Measurements from ENCODE around the gene TUBD1. TPM values are rescaled to one million over a fixed set of nuclear protein-coding genes. Genes with fewer than 3 reads are reported as not detected.
"Not testable (repeated sequence)": the region's sequence is repeated elsewhere in the genome, so short reads cannot be mapped to it uniquely, and the experiment has no call there.

TUBD1 gene
- total RNA-seq, 1 donor from 2014 or later = 22.2 TPM

DNA sequence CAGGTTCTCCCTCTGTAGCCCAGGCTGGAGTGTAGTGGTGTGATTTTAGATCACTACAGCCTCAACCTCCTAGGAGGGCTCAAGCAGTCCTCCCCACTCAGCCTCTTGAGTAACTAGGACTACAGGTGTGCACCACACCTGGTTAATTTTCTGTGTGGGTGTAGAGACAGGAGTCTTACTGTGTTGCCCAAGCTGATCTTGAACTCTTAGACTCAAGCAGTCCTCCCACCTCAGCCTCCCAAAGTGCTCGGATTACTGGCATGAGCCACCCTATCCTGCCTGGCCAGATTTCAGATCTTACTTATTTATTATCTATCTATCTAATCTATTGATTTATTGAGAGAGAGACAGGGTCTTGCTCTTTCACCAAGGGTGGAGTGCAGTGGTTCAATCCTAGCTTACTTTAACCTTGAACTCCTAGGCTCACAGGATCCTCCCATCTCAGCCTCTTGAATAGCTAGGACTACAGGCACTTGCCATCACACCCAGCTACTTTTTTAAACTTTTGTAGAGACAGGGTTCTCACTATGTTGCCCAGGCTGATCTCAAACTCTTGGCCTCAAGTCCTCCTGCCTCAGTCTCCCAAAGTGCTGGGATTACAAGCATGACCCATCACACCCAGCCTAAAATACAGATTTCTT lies 61.8 kb downstream of the TUBD1 start:
- no peak overlapping the region for H3K4me3 Mint-ChIP-seq
- no peak for DNase-seq (ENCODE audit: low read depth, low spot score)
- H3K36me3 Mint-ChIP-seq (ENCODE audit: low read depth) = no peaks in the 10 kb centered on the region
- no peaks in the 10 kb centered on the region for H3K27me3 Mint-ChIP-seq (ENCODE audit: low read depth)
- H3K27ac Mint-ChIP-seq (ENCODE audit: unreplicated experiment) = no peak overlapping the region
- TF ChIP-seq, protein P1, sequence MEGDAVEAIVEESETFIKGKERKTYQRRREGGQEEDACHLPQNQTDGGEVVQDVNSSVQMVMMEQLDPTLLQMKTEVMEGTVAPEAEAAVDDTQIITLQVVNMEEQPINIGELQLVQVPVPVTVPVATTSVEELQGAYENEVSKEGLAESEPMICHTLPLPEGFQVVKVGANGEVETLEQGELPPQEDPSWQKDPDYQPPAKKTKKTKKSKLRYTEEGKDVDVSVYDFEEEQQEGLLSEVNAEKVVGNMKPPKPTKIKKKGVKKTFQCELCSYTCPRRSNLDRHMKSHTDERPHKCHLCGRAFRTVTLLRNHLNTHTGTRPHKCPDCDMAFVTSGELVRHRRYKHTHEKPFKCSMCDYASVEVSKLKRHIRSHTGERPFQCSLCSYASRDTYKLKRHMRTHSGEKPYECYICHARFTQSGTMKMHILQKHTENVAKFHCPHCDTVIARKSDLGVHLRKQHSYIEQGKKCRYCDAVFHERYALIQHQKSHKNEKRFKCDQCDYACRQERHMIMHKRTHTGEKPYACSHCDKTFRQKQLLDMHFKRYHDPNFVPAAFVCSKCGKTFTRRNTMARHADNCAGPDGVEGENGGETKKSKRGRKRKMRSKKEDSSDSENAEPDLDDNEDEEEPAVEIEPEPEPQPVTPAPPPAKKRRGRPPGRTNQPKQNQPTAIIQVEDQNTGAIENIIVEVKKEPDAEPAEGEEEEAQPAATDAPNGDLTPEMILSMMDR (conservative IDR thresholded peaks at IDR 0.05) = no peak
- peaks cover 22% of the 10 kb centered on the region for H3K4me1 Mint-ChIP-seq
- no peaks in the 10 kb centered on the region for H3K9me3 Mint-ChIP-seq

DNA sequence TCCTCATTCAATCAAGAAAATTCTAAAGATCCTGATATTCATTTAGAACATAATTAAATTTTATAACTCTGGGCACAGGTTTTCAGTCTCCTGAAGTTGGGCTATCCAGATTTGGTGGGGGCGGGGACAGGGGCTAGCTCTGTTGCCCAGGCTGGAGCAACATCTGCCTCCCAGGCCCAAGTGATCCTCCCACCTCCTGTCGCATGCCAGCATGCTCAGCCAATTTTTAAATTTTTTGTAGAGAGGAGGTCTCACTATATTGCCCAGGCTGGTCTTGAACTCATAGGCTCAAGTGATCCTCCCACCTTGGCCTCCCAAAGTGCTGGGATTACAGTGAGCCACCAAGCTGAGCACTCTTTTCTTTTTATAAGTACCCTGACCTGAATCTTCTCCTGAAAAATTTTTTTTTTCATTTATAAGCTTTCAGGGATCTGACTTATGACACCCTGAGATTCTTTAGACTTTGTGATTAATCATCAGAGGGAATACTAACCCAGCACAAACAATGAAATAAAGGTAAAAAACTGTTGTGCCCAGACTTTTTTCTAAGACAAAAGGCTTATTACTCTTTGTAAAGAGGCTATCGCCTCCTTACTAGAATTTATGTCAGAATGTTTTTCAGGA lies 62.6 kb downstream of the TUBD1 start:
- H3K4me1 Mint-ChIP-seq = peaks cover 28% of the 10 kb centered on the region
- H3K36me3 Mint-ChIP-seq (ENCODE audit: low read depth) = no peaks in the 10 kb centered on the region
- no peak for DNase-seq (ENCODE audit: low read depth, low spot score)
- no peak overlapping the region for H3K4me3 Mint-ChIP-seq
- no peak overlapping the region for H3K27ac Mint-ChIP-seq (ENCODE audit: unreplicated experiment)
- TF ChIP-seq, protein P1 (conservative IDR thresholded peaks at IDR 0.05) = no peak
- H3K9me3 Mint-ChIP-seq = no peaks in the 10 kb centered on the region
- H3K27me3 Mint-ChIP-seq (ENCODE audit: low read depth) = no peaks in the 10 kb centered on the region

DNA sequence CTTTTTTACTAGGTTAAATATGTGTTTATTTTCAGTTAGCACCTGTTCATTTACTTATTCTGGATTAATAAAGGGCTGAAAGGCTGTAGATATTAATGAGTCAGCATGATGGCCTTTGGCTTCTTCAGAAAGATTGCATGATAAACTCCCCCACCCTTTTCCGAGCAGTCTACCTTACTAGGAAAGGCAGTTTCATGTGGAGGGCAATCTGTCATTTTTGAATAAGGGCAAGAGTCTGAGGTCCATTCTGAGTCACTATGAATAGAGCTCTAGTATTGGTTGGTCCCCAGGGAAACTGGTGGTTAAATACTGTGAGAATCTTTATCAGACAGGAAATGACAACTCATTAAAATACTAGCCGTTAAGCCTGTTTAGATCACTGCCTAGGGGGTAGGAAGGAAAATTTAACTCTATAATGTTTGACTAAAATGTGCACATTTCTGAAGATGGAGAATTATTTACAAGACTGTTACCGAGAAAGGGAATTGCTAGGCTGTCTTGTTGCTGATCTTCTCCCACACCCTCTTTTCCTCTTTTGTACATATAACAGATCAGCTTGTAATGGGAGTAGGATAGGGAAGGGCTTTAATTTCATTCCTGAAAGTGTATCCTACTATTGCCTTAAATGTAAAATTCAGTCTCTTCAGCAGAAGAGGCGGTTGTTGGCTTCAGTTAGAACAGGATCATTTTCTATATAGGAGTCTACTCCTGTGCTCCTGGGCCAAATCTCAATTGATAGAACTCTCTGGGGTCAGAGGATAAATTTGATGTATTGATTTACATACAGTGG lies 63.3 kb downstream of the TUBD1 start:
- no peaks in the 10 kb centered on the region for H3K9me3 Mint-ChIP-seq
- DNase-seq (ENCODE audit: low read depth, low spot score) = no peak
- H3K36me3 Mint-ChIP-seq (ENCODE audit: low read depth) = no peaks in the 10 kb centered on the region
- H3K4me1 Mint-ChIP-seq = peaks cover 28% of the 10 kb centered on the region
- H3K27ac Mint-ChIP-seq (ENCODE audit: unreplicated experiment) = no peak overlapping the region
- no peaks in the 10 kb centered on the region for H3K27me3 Mint-ChIP-seq (ENCODE audit: low read depth)
- H3K4me3 Mint-ChIP-seq = no peak overlapping the region
- TF ChIP-seq, protein P1 (conservative IDR thresholded peaks at IDR 0.05) = no peak

DNA sequence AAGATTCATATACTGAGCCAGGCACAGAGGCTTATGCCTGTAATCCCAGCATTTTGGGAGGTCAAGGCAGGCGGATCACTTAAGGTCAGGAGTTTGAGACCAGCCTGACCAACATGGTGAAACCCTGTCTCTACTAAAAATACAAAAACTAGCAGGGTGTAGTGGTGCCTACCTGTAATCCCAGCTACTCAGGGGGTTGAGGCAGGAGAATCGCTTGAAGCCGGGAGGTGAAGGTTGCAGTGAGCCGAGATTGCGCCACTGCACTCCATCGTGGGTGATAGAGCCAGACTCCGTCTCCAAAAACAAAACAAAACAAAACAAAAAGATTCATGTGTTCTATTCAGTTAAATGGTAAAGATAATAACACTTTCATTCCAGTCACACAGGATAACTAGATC lies 63.9 kb downstream of the TUBD1 start:
- not testable (repeated sequence) for H3K27ac Mint-ChIP-seq (ENCODE audit: unreplicated experiment); H3K27me3 Mint-ChIP-seq (ENCODE audit: low read depth); H3K36me3 Mint-ChIP-seq (ENCODE audit: low read depth); H3K4me3 Mint-ChIP-seq; H3K9me3 Mint-ChIP-seq; DNase-seq (ENCODE audit: low read depth, low spot score)
- H3K4me1 Mint-ChIP-seq = peaks cover 28% of the 10 kb centered on the region

DNA sequence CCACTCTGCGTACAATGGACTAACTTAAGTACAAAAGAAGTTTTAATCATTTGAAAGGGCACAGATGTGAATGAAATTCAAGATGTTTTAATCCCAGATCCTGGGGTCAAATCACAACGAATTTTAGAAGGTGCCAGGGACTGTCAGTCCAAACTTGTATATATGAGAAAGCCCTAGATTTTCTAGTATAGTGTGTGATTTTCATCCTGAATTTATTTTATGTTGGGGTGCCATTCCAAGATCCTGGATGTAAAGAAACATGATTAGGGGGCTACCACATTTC lies 64.3 kb downstream of the TUBD1 start:
- H3K27me3 Mint-ChIP-seq (ENCODE audit: low read depth) = no peaks in the 10 kb centered on the region
- TF ChIP-seq, protein P1 (conservative IDR thresholded peaks at IDR 0.05) = no peak
- H3K27ac Mint-ChIP-seq (ENCODE audit: unreplicated experiment) = no peak overlapping the region
- no peak overlapping the region for H3K4me3 Mint-ChIP-seq
- H3K9me3 Mint-ChIP-seq = no peaks in the 10 kb centered on the region
- no peaks in the 10 kb centered on the region for H3K36me3 Mint-ChIP-seq (ENCODE audit: low read depth)
- DNase-seq (ENCODE audit: low read depth, low spot score) = no peak
- peaks cover 28% of the 10 kb centered on the region for H3K4me1 Mint-ChIP-seq
